GM15510 (cell line): ENCODE results near the gene ATCAY.

ENCODE experiments used
- POLR2A ChIP-seq: IDR thresholded peaks from 3 replicates; pipeline ENCODE4 v1.6.1; 2011; ENCODE audit warnings: borderline replicate concordance; ENCODE audit not compliant: insufficient read length; ENCODE audit errors: extremely low read depth

The ATCAY gene

DNA sequence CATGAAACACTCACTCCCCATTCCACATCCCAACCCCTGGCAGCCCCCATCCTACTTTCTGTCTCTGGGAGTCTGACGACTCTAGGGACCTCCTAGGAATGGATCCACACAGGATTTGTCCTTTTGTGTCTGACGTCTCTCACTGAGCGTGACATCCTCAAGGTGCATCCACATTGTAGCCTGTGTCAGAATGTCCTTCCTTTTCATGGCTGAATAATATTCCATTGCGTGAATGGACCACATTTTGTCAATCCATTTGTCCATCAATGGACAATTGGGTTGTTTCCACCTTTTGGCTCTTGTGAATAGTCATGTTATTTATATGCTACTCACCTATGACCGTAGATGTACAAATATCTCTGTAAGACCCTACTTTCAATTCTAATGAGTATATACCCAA, 35.5 kb downstream of the ATCAY start:
- no peak for TF ChIP-seq POLR2A

DNA sequence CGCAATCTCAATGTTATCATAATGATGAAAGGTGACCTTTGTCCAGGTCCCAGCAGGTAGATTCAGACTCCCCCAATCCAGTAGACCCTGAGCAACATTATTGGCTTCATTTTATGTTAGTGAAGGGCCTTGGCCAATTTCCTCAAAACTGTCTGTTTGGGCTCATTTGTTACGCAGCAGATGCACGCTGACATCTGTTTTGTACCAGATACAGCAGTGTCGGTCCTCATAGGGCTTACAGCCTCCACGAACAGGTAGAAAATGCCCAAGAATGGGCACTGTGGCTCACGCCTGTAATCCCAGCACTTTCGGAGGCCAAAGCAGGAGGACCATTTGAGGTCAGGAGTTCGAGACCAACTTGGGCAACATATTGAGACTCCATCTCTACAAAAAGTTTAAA, 39.3 kb downstream of the ATCAY start:
- TF ChIP-seq POLR2A = no peak

- TF ChIP-seq POLR2A = no peak
These were observed 42.7 kb downstream of the ATCAY start for GRCh38 chr19:3923096-3923758.

DNA sequence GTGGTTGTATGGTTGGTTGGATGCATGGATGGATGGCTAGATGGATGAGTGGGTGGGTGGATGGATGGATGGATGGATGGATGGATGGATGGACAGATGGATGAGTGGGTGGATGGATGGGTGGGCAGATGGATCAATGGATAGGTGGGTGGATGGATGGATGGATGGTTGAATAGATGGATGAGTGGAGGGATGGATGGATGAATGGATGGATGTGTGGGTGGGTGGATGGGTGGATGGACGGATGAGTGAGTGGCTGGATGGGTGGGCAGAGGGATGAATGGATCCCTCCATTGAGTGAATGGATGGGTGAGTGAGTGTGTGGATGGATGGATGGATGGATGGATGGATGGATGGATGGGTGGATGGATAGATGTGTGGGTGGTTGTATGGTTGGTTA, 43.4 kb downstream of the ATCAY start:
- TF ChIP-seq POLR2A = no peak

- TF ChIP-seq POLR2A = no peak
These were observed 50.6 kb downstream of the ATCAY start for GRCh38 chr19:3931041-3931440.

GRCh38 chr19:3932931-3933810, 52.7 kb downstream of the ATCAY start, which contains the start of gene NMRK2:
NMRK2 (plus strand) TSS chr19:3933069; CDS start chr19:3933672, 603 bp downstream.
- TF ChIP-seq POLR2A = no peak

- TF ChIP-seq POLR2A = no peak
These were observed 56.3 kb downstream of the ATCAY start for GRCh38 chr19:3936506-3937442.

DNA sequence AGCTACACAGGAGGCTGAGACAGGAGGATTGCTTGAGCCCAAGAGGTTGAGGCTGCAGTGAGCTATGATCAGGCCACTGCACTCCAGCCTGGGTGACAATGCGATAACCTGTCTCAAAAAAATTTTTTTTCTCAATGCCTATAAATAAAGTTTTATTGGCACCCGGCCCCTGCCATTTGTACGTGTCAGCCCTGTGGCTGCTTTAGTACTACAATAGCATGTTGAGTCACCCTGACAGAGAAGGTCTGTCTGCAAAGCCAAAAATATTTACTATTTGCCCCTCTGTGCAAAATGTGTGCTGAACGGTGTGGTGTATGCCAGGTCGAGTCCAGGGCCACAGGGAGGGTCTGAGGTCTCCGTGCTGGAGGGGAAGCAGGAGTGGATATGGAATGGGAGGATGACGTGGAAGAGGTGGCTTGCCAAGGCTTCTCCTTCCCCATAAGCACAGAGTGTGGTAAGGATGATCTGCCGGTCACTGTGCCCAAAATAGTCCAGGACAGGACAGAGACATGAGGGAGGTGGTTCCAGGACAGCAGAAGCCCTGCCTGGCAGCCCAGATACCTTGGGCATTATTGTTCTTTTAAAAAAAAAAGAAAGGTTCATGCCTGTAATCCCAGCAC, 62.4 kb downstream of the ATCAY start:
- TF ChIP-seq POLR2A = no peak

GRCh38 chr19:3944018-3944721, 63.7 kb downstream of the ATCAY start:
- no peak for TF ChIP-seq POLR2A

GRCh38 chr19:3945838-3946237, 65.4 kb downstream of the ATCAY start:
- TF ChIP-seq POLR2A = no peak

- no peak for TF ChIP-seq POLR2A
These were observed 68.8 kb downstream of the ATCAY start for GRCh38 chr19:3949294-3949693.

GRCh38 chr19:3949997-3950859, 69.7 kb downstream of the ATCAY start:
- TF ChIP-seq POLR2A = no peak
